Left lung (tissue), 14 donors: Measurements from ENCODE around the gene DTX2. TPM values are rescaled to one million over a fixed set of nuclear protein-coding genes. Genes with fewer than 3 reads are reported as not detected.
A peak's percentile ranks its signal among the peaks of the same experiment; 100 is the strongest.
"Not testable (repeated sequence)": the region's sequence is repeated elsewhere in the genome, so short reads cannot be mapped to it uniquely, and the experiment has no call there.

Experiments
- ATAC-seq: fragments of 200-7000 bp; cut with Tn5 transposase; one replicate; pipeline ENCODE4 v1.9.1; 2020; ENCODE audit warnings: moderate library complexity
- DNase-seq, 4 donors: peaks; one replicate each; pipeline ENCODE4 v3.0.0-alpha.2; 2013 to 2020
- H3K27ac ChIP-seq, 2 donors: fragments of 200-600 bp; sonication (generic) in 1 of 2; one replicate each; pipeline versions ENCODE4 v1.5.0 to v1.8.0; 2020 to 2021
- H3K27me3 ChIP-seq, 2 donors: fragments of 200-600 bp; sonication (generic) in 1 of 2; one replicate each; pipeline versions ENCODE4 v1.5.0 to v1.8.0; 2020 to 2021
- H3K36me3 ChIP-seq, 2 donors: fragments of 200-600 bp; sonication (generic) in 1 of 2; one replicate each; pipeline versions ENCODE4 v1.5.0 to v1.8.0; 2020 to 2021
- H3K4me1 ChIP-seq, 2 donors: fragments of 200-600 bp; one replicate each; pipeline ENCODE4 v1.8.0; 2021
- H3K4me3 ChIP-seq, 2 donors: fragments of 200-600 bp; sonication (generic) in 1 of 2; one replicate each; pipeline versions ENCODE4 v1.5.0 to v1.8.0; 2020 to 2021; ENCODE audit warnings: mild to moderate bottlenecking in 1 of 2
- H3K9me3 ChIP-seq, 2 donors: fragments of 200-600 bp; sonication (generic) in 1 of 2; one replicate each; pipeline versions ENCODE4 v1.5.0 to v1.8.0; 2020 to 2021
- intact Hi-C, 2 donors: fragments of 100-400 bp; cut with DNase I; formaldehyde crosslinking; loops; one replicate each; pipeline versions ENCODE4 v1.11.2 to v1.14.2; 2022
- long read RNA-seq, 12 donors: library from polyadenylated mRNA in 2 of 12; unstranded in 2 of 12; transcript quantifications; one replicate each; pipeline ENCODE4 v2.0.0 and lab custom pipeline, GENCODE V29; 2019 to 2026
- polyA plus RNA-seq, 6 donors: library from polyadenylated mRNA; unstranded; fragments of 120-200 nt; gene quantifications; one replicate each; pipeline ENCODE4 v1.2.1, GENCODE V29; 2013; ENCODE audit not compliant: insufficient read length in 6 of 6
- total RNA-seq, 2 donors: library from RNA; stranded (reverse); fragmentation: NEBNext Ultra II Directional; extraction: Animal tissue kit (Norgen Biotek cat#: 25700); gene quantifications; one replicate each; pipeline ENCODE4 v1.2.1, GENCODE V29; 2021
- TF ChIP-seq, protein P1 (sequence below), 2 donors: fragments of 200-600 bp; sonication (generic) in 1 of 2; IDR thresholded peaks; one replicate each; pipeline versions ENCODE4 v1.5.0 to v1.8.0; 2021; ENCODE audit warnings: antibody characterized with exemption in 2 of 2
- donor health status: DM: no; HTN: yes; CAD: no.
- donor health status: DM: no; HTN: no; CAD: no.

DTX2 gene
- total RNA-seq (10 to 100 TPM; 28.1 to 40.9 TPM), polyA plus RNA-seq (10 to 100 TPM in 3 of 6 donors, 1 to 10 TPM in 3; 8.3 to 14.3 (median 10.3) TPM)
- long read RNA-seq, donor 1, partial matches to known transcripts: 0 of 3 reads
- long read RNA-seq, donor 1, other reads (novel, unspliced or antisense): 0 of 3 reads
- long read RNA-seq, donor 2, partial matches to known transcripts: 0 of 2 reads
- long read RNA-seq, donor 2, other reads (novel, unspliced or antisense): 0 of 2 reads
- long read RNA-seq, donor 3: 0 reads
- long read RNA-seq, donor 4, partial matches to known transcripts: 1 of 6 reads
- long read RNA-seq, donor 4, other reads (novel, unspliced or antisense): 2 of 6 reads
- long read RNA-seq, donor 5, partial matches to known transcripts: 0 of 4 reads
- long read RNA-seq, donor 5, other reads (novel, unspliced or antisense): 0 of 4 reads
- long read RNA-seq, donor 6, partial matches to known transcripts: 0 of 1 reads
- long read RNA-seq, donor 6, other reads (novel, unspliced or antisense): 0 of 1 reads
- long read RNA-seq, donor 7, partial matches to known transcripts: 0 of 3 reads
- long read RNA-seq, donor 7, other reads (novel, unspliced or antisense): 0 of 3 reads
- long read RNA-seq, donor 8, partial matches to known transcripts: 0 of 2 reads
- long read RNA-seq, donor 8, other reads (novel, unspliced or antisense): 0 of 2 reads
- long read RNA-seq, donor 9: 0 reads
- long read RNA-seq, donor 10, partial matches to known transcripts: 5 of 13 reads
- long read RNA-seq, donor 10, other reads (novel, unspliced or antisense): 4 of 13 reads
- long read RNA-seq, donor 11: 0 reads
- long read RNA-seq, donor 12, partial matches to known transcripts: 0 of 1 reads
- long read RNA-seq, donor 12, other reads (novel, unspliced or antisense): 0 of 1 reads

DNA sequence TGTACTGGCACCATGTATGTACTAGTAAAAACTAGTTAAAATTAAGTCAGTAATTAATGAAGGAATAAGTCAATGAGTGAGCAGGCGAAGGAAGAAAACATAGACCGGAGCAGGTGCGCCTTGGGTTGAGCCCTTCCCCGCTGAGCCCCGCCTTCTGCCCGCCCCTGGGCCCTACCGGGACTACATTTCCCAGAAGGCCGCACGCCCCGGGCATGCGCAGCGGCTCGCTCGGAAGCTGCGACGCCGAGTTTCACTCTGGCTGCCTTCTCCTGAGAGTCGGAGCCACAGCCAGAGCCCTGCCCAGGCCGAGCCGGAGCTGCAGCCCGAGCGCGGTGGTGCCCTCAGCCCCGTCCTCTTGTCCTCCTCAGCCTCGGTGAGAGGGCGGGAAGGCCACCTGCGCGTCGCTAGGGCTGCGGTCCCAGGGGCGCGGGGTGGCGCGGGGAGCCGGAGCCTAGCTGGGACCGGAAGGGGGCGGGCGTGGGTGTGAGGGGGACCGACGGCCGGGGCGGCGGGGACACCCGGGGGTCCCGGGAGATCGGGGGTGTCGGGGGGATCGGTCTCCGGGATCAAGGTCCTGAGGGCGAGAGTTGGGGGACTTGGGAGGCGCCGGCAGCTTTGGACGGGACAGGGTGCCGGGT is at the start of gene DTX2:
Gene DTX2 (plus strand): TSS at position 246 of the 638 bp plus-strand sequence. CDS start 18,801 bp downstream, outside the sequence.
- ATAC-seq: peak; percentile 97
- H3K4me1 ChIP-seq, H3K27me3 ChIP-seq, H3K9me3 ChIP-seq, intact Hi-C loops, H3K27ac ChIP-seq, H3K36me3 ChIP-seq: not testable (repeated sequence)
- peak in 1 of 4 donors; percentile 81 for DNase-seq
- H3K4me3 ChIP-seq: peak within 1 kb of the TSS; percentile 21 to 42

DNA sequence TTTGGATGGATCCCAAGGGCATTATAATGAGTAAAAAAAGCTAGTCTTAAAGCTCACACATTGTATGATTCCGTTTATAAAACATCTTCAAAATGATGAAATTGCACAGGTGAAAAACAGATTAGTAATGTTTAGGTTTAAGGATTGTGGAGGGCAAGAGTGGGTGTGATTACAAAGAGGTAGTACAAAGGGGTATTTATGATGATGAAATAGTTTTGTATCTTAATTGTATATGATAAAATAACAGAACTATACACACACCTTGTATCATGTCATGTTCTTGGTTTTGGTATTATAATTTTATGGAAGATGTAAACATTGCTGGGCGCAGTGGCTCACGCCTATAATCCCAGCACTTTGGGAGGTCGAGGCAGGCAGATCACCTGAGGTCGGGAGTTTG is 49.3 kb upstream of the DTX2 start:
- Histone ChIP-seq H3K4me1 (no peaks in the 10 kb centered on the region), H3K9me3 (no peaks in the 10 kb centered on the region), H3K36me3 (no peaks in the 10 kb centered on the region), H3K27me3 (no peaks in the 10 kb centered on the region), H3K27ac (no peak overlapping the region), H3K4me3 (no peak overlapping the region)
- DNase-seq (no peak), ATAC-seq (no peak)
- TF ChIP-seq, protein P1, sequence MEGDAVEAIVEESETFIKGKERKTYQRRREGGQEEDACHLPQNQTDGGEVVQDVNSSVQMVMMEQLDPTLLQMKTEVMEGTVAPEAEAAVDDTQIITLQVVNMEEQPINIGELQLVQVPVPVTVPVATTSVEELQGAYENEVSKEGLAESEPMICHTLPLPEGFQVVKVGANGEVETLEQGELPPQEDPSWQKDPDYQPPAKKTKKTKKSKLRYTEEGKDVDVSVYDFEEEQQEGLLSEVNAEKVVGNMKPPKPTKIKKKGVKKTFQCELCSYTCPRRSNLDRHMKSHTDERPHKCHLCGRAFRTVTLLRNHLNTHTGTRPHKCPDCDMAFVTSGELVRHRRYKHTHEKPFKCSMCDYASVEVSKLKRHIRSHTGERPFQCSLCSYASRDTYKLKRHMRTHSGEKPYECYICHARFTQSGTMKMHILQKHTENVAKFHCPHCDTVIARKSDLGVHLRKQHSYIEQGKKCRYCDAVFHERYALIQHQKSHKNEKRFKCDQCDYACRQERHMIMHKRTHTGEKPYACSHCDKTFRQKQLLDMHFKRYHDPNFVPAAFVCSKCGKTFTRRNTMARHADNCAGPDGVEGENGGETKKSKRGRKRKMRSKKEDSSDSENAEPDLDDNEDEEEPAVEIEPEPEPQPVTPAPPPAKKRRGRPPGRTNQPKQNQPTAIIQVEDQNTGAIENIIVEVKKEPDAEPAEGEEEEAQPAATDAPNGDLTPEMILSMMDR (IDR thresholded peaks at IDR 0.05): no peak
- intact Hi-C loops: no loop called here

DNA sequence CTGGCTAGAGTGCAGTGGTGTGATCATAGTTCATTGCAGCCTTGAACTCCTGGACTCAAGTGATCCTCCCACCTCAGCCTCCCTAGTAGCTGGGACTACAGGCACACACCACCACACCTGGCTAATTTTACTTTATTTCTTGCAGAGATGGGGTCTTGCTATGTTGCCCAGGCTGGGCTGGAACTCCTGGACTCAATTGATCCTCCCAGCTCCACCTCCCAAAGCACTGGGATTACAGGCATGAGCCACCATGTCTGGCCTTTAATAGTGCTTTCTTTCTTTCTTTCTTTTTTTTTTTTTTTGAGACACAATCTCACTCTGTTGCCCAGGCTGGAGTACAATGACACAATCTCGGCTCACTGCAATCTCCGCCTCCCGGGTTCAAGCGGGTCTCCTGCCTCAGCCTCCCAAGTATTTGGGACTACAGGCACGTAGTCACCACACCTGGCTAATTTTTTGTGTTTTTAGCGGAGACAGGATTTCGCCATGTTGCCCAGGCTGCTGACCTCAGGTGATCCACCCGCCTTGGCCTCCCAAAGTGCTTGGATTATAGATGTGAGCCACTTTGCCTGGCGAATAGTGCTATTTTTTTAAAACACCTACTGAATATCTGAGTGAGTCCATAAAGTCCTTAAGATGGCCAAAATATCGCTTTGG is 43.7 kb upstream of the DTX2 start:
- H3K36me3 ChIP-seq, H3K27me3 ChIP-seq, H3K4me3 ChIP-seq, H3K27ac ChIP-seq, ATAC-seq, H3K4me1 ChIP-seq, intact Hi-C loops, H3K9me3 ChIP-seq: not testable (repeated sequence)
- DNase-seq: peak in 1 of 4 donors; percentile 4

DNA sequence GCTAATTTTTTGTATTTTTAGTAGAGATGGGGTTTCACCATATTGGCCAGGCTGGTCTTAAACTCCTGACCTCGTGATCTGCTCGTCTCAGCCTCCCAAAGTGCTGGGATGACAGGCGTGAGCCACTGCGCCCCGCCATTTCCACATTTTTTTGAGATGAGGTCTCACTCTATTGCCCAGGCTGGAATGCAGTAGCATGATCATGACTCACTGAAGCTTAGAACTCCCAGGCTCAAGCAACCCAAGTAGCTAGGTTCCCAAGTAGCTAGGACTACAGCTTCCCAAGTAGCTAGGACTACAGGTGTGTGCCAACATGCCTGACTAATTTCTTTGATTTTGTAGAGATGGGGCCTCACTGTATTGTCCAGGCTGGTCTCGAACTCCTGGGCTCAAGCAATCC is 40.4 kb upstream of the DTX2 start:
- DNase-seq (peak in 1 of 4 donors; percentile 35), ATAC-seq (peak; percentile 47)
- H3K9me3 ChIP-seq, intact Hi-C loops, H3K36me3 ChIP-seq, H3K4me3 ChIP-seq, H3K4me1 ChIP-seq, H3K27me3 ChIP-seq: not testable (repeated sequence)
- peak overlapping the region in 1 of 2 donors; percentile 18 for H3K27ac ChIP-seq

DNA sequence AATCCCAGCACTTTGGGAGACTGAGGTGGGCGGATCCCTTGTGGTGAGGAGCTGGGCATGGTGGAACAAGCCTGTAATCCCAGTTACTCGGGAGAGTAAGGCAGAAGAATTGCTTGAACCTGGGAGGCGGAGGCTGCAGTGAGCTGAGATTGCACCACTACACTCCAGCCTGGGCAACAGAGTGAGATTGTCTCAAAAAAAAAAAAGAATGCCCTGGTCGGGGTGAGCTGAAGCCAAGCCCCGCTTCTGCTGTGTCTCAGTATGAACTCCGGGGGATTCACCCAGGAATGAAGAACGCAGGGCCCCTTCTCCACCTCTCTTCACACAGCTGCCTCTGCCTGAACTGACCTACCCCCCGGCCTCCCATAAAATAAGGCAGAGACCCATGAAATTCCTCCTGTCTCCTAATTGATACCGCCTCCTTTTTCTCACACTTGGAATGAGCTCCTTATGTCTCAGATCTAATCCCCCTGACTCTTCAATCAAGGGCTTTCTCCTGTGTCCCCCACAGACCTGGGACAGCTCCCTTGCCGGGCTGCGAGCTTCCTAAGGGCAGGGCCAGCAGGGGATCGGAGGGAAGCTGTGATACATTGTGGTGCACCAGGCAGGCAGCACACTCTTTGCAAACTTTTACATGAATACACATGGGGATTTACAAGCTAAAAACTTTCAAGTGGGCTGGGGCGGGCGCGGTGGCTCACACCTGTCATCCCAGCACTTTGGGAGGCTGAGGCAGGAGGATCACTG is 37.7 kb upstream of the DTX2 start:
- no peaks in the 10 kb centered on the region for H3K27me3 ChIP-seq
- H3K36me3 ChIP-seq: no peaks in the 10 kb centered on the region
- TF ChIP-seq, protein P1 (IDR thresholded peaks at IDR 0.05): no peak
- H3K27ac ChIP-seq: no peak overlapping the region
- no peaks in the 10 kb centered on the region for H3K9me3 ChIP-seq
- H3K4me1 ChIP-seq: peaks cover 0 to 13% of the 10 kb centered on the region in 2 donors
- no peak for ATAC-seq
- peak in 1 of 4 donors; percentile 45 for DNase-seq
- H3K4me3 ChIP-seq: no peak overlapping the region
- intact Hi-C loops: no loop called here
